Liver (tissue), 9 donors: Measurements from ENCODE around the gene LAMB4. TPM values are rescaled to one million over a fixed set of nuclear protein-coding genes. Genes with fewer than 3 reads are reported as not detected.

ENCODE experiments used
- DNase-seq: peaks from one replicate; pipeline ENCODE4 v3.0.0-alpha.2; 2017; ENCODE audit warnings: low spot score
- H3K27ac ChIP-seq, 2 donors: one replicate each; pipeline ENCODE4 v1.7.0; 2013; ENCODE audit warnings: inconsistent platforms in 2 of 2, low read length in 2 of 2, control low read depth in 1 of 2, low read depth in 1 of 2, mild to moderate bottlenecking in 1 of 2
- H3K27me3 ChIP-seq, 4 donors: one replicate each; pipeline versions ENCODE4 v1.6.1 to v1.7.0; 2013; ENCODE audit warnings: low read length in 3 of 4, inconsistent platforms in 1 of 4, mild to moderate bottlenecking in 1 of 4, moderate library complexity in 1 of 4; ENCODE audit not compliant: control insufficient read depth in 4 of 4, insufficient read depth in 4 of 4
- H3K36me3 ChIP-seq, 4 donors: one replicate each; pipeline versions ENCODE4 v1.6.1 to v1.7.0; 2013; ENCODE audit warnings: low read length in 3 of 4, mild to moderate bottlenecking in 3 of 4, low read depth in 1 of 4, moderate library complexity in 1 of 4; ENCODE audit not compliant: control insufficient read depth in 4 of 4, insufficient read depth in 3 of 4
- H3K4me1 ChIP-seq, 4 donors: one replicate each; pipeline versions ENCODE4 v1.6.1 to v1.7.0; 2013; ENCODE audit warnings: low read length in 3 of 4, mild to moderate bottlenecking in 3 of 4, moderate library complexity in 1 of 4; ENCODE audit not compliant: control insufficient read depth in 4 of 4, insufficient read depth in 4 of 4
- H3K4me3 ChIP-seq, 3 donors: one replicate each; pipeline versions ENCODE4 v1.6.1 to v1.7.0; 2013; ENCODE audit warnings: low read length in 3 of 3, control low read depth in 1 of 3, low read depth in 1 of 3, mild to moderate bottlenecking in 1 of 3
- H3K9ac ChIP-seq, 2 donors: one replicate each; pipeline ENCODE4 v1.7.0; 2013; ENCODE audit warnings: low read length in 2 of 2, mild to moderate bottlenecking in 2 of 2, moderate library complexity in 2 of 2, control low read depth in 1 of 2, low read depth in 1 of 2
- H3K9me3 ChIP-seq, 4 donors: one replicate each; pipeline versions ENCODE4 v1.6.1 to v1.7.0; 2013; ENCODE audit warnings: low read length in 3 of 4; ENCODE audit not compliant: control insufficient read depth in 4 of 4
- EGR1 ChIP-seq, 2 donors: IDR thresholded peaks; 2 replicates each; pipeline ENCODE4 v1.6.1; 2016 to 2018; ENCODE audit warnings: antibody characterized with exemption in 2 of 2, low read depth in 2 of 2
- FOXA1 ChIP-seq: IDR thresholded peaks from 2 replicates; pipeline ENCODE4 v1.6.1; 2016; ENCODE audit warnings: antibody characterized with exemption
- FOXA2 ChIP-seq: IDR thresholded peaks from 2 replicates; pipeline ENCODE4 v1.6.1; 2016; ENCODE audit warnings: antibody characterized with exemption
- HNF4A ChIP-seq, 2 donors: conservative IDR thresholded peaks; 2 replicates each; pipeline ENCODE4 v1.6.1; 2016; ENCODE audit warnings: antibody characterized with exemption in 2 of 2, mild to moderate bottlenecking in 2 of 2
- HNF4G ChIP-seq: IDR thresholded peaks from 2 replicates; pipeline ENCODE4 v1.6.1; 2016; ENCODE audit warnings: antibody characterized with exemption
- JUND ChIP-seq, 2 donors: IDR thresholded peaks; 2 replicates each; pipeline ENCODE4 v1.6.1; 2016; ENCODE audit warnings: antibody characterized with exemption in 2 of 2
- NR2F2 ChIP-seq: IDR thresholded peaks from 2 replicates; pipeline ENCODE4 v1.6.1; 2016; ENCODE audit warnings: antibody characterized with exemption
- RAD21 ChIP-seq, 2 donors: IDR thresholded peaks; 2 replicates each; pipeline ENCODE4 v1.6.1; 2016; ENCODE audit warnings: antibody characterized with exemption in 2 of 2, mild to moderate bottlenecking in 2 of 2
- RXRA ChIP-seq, 2 donors: IDR thresholded peaks; 2 replicates each; pipeline ENCODE4 v1.6.1; 2017 to 2018; ENCODE audit warnings: antibody characterized with exemption in 2 of 2, mild to moderate bottlenecking in 1 of 2
- SP1 ChIP-seq: IDR thresholded peaks from 2 replicates; pipeline ENCODE4 v1.6.1; 2018; ENCODE audit warnings: antibody characterized with exemption, mild to moderate bottlenecking
- TAF1 ChIP-seq: conservative IDR thresholded peaks from 2 replicates; pipeline ENCODE4 v1.6.1; 2016; ENCODE audit warnings: antibody characterized with exemption, mild to moderate bottlenecking
- YY1 ChIP-seq: IDR thresholded peaks from 2 replicates; pipeline ENCODE4 v1.6.1; 2016; ENCODE audit warnings: antibody characterized with exemption, mild to moderate bottlenecking
- WGBS: extraction: QIAGEN DNeasy Blood & Tissue Kit; methylation state at CpG from one replicate; pipeline ENCODE4 v1.1.7; 2013; 5-methylcytosine and 5-hydroxymethylcytosine counted together
- polyA plus RNA-seq, 2 donors: library from polyadenylated mRNA; stranded (reverse) in 1 of 2; unstranded in 1 of 2; fragments of 200-250 nt in 1 of 2; fragments of >200 nt in 1 of 2; fragmentation: Nextera tagmentation in 1 of 2; extraction: Ambion mirVana in 1 of 2; gene quantifications; one replicate each; pipeline versions ENCODE4 v1.2.1 to v1.2.3, GENCODE V29; 2013 to 2015
- total RNA-seq, 2 donors: library from RNA; depleted of rRNA; stranded (reverse); fragments of >200 nt; gene quantifications; one replicate each; pipeline ENCODE4 v1.2.3, GENCODE V29; 2014
- TF ChIP-seq, protein P1 (sequence below): IDR thresholded peaks from 2 replicates; pipeline ENCODE4 v1.6.1; 2016; ENCODE audit warnings: antibody characterized with exemption
- TF ChIP-seq, protein P2 (sequence below): IDR thresholded peaks from 2 replicates; pipeline ENCODE4 v1.6.1; 2016; ENCODE audit warnings: antibody characterized with exemption, mild to moderate bottlenecking
- TF ChIP-seq, protein P3 (sequence below): IDR thresholded peaks from 2 replicates; pipeline ENCODE4 v1.6.1; 2016; ENCODE audit warnings: antibody characterized with exemption
- TF ChIP-seq, protein P4 (sequence below): IDR thresholded peaks from 2 replicates; pipeline ENCODE4 v1.6.1; 2016; ENCODE audit warnings: antibody characterized with exemption
- TF ChIP-seq, protein P5 (sequence below): fragments of 150-350 bp; IDR thresholded peaks from 2 replicates; pipeline ENCODE4 v1.5.1; 2017; ENCODE audit warnings: improper control_type of control experiment, low read depth, low read length; ENCODE audit not compliant: missing input control
- donor health status: healthy.
- donor health status: healthy.
- donor health status: healthy.
- donor health status: healthy.
- donor health status: healthy.

LAMB4 gene
- total and polyA plus RNA-seq, 4 donors, result under 0.01 to 0.03 TPM; not detected in 2

DNA sequence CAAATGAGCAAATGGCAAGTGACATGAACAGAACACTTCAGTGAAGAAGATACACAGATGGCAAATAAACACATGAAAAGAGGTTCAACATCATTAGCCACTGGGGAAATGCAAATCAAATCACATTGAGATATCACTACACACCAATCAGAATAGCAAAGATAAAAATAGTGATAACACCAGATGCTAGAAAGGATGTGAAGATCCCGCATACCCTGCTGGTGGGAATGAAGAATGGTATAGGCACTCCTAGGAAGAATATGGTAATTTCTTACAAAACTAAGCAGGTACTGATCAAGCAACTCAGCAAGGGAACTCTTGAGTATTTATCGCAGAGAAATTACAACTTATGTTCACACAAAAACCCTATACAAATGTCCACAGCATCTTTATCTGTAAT lies 11.2 kb downstream of the LAMB4 start:
- Histone ChIP-seq H3K4me1 (no peaks in the 10 kb centered on the region), H3K9ac (no peak overlapping the region), H3K27me3 (no peaks in the 10 kb centered on the region), H3K36me3 (no peaks in the 10 kb centered on the region), H3K27ac (no peak overlapping the region), H3K9me3 (no peaks in the 10 kb centered on the region), H3K4me3 (no peak overlapping the region)
- WGBS, result 95% methylated on average over 2 of the region's 2 CpGs
- no peak for DNase-seq
- TF ChIP-seq YY1, result no peak
- TF ChIP-seq NR2F2, result no peak
- TF ChIP-seq RAD21 (IDR thresholded peaks at IDR 0.05), result no peak
- no peak for TF ChIP-seq EGR1 (IDR thresholded peaks at IDR 0.05; ENCODE audit: low read depth in 2 of 2)
- TF ChIP-seq RXRA (IDR thresholded peaks at IDR 0.05), result no peak
- no peak for TF ChIP-seq JUND (IDR thresholded peaks at IDR 0.05)
- TF ChIP-seq TAF1, result no peak
- TF ChIP-seq, protein P1, sequence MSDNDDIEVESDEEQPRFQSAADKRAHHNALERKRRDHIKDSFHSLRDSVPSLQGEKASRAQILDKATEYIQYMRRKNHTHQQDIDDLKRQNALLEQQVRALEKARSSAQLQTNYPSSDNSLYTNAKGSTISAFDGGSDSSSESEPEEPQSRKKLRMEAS, result no peak
- TF ChIP-seq, protein P2, sequence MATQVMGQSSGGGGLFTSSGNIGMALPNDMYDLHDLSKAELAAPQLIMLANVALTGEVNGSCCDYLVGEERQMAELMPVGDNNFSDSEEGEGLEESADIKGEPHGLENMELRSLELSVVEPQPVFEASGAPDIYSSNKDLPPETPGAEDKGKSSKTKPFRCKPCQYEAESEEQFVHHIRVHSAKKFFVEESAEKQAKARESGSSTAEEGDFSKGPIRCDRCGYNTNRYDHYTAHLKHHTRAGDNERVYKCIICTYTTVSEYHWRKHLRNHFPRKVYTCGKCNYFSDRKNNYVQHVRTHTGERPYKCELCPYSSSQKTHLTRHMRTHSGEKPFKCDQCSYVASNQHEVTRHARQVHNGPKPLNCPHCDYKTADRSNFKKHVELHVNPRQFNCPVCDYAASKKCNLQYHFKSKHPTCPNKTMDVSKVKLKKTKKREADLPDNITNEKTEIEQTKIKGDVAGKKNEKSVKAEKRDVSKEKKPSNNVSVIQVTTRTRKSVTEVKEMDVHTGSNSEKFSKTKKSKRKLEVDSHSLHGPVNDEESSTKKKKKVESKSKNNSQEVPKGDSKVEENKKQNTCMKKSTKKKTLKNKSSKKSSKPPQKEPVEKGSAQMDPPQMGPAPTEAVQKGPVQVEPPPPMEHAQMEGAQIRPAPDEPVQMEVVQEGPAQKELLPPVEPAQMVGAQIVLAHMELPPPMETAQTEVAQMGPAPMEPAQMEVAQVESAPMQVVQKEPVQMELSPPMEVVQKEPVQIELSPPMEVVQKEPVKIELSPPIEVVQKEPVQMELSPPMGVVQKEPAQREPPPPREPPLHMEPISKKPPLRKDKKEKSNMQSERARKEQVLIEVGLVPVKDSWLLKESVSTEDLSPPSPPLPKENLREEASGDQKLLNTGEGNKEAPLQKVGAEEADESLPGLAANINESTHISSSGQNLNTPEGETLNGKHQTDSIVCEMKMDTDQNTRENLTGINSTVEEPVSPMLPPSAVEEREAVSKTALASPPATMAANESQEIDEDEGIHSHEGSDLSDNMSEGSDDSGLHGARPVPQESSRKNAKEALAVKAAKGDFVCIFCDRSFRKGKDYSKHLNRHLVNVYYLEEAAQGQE, result no peak
- TF ChIP-seq HNF4A (conservative IDR thresholded peaks at IDR 0.05), result no peak
- TF ChIP-seq, protein P3, sequence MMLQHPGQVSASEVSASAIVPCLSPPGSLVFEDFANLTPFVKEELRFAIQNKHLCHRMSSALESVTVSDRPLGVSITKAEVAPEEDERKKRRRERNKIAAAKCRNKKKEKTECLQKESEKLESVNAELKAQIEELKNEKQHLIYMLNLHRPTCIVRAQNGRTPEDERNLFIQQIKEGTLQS, result no peak
- TF ChIP-seq, protein P4, sequence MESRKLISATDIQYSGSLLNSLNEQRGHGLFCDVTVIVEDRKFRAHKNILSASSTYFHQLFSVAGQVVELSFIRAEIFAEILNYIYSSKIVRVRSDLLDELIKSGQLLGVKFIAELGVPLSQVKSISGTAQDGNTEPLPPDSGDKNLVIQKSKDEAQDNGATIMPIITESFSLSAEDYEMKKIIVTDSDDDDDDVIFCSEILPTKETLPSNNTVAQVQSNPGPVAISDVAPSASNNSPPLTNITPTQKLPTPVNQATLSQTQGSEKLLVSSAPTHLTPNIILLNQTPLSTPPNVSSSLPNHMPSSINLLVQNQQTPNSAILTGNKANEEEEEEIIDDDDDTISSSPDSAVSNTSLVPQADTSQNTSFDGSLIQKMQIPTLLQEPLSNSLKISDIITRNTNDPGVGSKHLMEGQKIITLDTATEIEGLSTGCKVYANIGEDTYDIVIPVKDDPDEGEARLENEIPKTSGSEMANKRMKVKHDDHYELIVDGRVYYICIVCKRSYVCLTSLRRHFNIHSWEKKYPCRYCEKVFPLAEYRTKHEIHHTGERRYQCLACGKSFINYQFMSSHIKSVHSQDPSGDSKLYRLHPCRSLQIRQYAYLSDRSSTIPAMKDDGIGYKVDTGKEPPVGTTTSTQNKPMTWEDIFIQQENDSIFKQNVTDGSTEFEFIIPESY, result no peak
- no peak for TF ChIP-seq HNF4G
- TF ChIP-seq FOXA2, result no peak
- no peak for TF ChIP-seq SP1
- TF ChIP-seq FOXA1, result no peak

DNA sequence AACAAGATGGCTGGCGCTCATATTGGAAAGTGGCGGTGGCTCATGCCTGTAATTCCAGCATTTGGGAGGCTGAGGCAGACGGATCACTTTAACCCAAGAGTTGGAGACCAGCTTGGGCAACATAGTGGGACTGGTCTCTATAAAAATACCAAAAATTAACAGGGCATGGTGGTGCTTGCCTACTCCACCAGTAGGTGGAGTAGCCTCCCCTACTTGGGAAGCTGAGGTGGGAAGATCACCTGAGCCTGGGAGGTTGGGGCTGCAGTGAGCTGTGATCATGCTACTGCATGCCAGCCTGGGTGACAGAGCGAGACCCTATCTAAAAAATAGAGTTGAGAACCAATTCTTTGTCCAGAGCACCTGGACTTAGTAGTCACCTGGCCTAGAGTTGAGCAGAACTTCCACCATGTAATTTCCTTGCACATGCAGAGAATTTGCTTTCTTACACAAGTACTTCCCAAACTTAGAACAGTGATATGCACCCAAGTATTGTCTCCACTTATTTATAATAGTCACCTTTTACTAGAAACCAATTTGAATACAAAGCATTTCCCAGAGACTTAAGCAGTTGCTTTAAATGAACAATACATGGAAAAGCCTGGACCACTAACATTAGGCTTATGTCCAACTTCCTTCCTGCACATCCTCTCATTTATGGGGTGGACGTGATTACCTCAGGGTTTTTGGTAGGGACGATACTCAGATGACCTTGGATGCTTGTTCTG lies 15.9 kb downstream of the LAMB4 start:
- DNase-seq, result no peak
- TF ChIP-seq, protein P5, sequence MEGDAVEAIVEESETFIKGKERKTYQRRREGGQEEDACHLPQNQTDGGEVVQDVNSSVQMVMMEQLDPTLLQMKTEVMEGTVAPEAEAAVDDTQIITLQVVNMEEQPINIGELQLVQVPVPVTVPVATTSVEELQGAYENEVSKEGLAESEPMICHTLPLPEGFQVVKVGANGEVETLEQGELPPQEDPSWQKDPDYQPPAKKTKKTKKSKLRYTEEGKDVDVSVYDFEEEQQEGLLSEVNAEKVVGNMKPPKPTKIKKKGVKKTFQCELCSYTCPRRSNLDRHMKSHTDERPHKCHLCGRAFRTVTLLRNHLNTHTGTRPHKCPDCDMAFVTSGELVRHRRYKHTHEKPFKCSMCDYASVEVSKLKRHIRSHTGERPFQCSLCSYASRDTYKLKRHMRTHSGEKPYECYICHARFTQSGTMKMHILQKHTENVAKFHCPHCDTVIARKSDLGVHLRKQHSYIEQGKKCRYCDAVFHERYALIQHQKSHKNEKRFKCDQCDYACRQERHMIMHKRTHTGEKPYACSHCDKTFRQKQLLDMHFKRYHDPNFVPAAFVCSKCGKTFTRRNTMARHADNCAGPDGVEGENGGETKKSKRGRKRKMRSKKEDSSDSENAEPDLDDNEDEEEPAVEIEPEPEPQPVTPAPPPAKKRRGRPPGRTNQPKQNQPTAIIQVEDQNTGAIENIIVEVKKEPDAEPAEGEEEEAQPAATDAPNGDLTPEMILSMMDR, result peak; percentile 25
- TF ChIP-seq, protein P4, result no peak
- TF ChIP-seq RAD21 (IDR thresholded peaks at IDR 0.05), result peak; percentile 20 to 69
- Histone ChIP-seq H3K4me3 (no peak overlapping the region), H3K27me3 (no peaks in the 10 kb centered on the region), H3K4me1 (peaks cover 0 to 2% (median 0%) of the 10 kb centered on the region in 4 donors), H3K27ac (no peak overlapping the region), H3K9me3 (no peaks in the 10 kb centered on the region), H3K36me3 (no peaks in the 10 kb centered on the region), H3K9ac (no peak overlapping the region)
- 85% methylated on average over 6 of the region's 6 CpGs for WGBS
